C1 segment of cervical spinal cord (tissue), 14 donors: ENCODE data around the gene ATAD3A.
A peak's percentile ranks its signal among the peaks of the same experiment; 100 is the strongest.
"Not testable (repeated sequence)": the region's sequence is repeated elsewhere in the genome, so short reads cannot be mapped to it uniquely, and the experiment has no call there.

Experiments used
- DNase-seq, 14 donors: peaks; one replicate each; lab custom pipeline; 2025; lab: John Stamatoyannopoulos, UW

ATAD3A gene

DNA sequence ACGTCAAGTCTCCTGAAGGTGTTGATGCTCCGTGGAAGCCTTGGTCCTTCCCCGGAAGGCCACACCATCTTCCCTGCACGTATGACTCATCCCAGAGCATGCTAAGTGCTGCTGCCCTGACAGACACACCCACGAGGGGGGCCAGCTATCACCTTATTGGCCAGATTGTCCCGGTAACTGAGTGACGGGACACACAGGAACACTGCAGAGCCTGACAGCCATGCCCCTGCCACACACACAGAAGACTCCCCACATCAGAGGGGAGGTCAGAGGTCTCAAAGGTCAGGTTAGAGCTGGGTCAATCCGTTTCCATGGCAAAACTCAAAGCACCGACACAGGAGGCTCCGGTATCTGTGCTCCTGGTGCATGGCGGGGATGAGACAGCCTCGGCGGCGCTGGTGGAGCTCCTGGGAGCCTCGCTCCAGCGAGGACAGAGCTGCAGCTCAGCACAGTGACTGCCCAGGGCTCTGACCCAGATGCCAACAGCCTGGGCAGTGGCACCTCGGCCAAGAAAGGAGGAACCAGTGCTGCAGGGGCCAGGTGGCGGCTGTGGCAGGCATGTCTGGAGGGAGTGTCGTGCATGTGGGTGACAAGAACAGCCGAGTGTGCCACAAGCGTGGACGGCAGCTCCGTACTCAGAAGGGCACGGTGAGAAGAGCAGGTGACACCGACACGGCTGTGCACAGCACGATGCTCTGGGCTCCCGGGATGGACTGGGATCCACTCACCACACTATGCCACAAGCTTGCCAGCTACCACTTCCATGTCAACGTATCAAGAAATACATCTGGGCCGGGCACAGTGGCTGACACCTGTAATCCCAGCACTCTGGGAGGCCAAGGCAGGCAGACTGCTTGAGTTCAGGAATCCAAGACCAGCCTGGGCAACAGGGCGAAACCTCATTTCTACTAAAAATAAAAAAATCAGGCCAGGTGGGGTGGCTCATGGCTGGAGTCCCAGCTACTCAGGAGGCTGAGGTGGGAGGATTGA lies 43.3 kb downstream of the ATAD3A start:
- peak in 1 of 14 donors; percentile 60 for DNase-seq

DNA sequence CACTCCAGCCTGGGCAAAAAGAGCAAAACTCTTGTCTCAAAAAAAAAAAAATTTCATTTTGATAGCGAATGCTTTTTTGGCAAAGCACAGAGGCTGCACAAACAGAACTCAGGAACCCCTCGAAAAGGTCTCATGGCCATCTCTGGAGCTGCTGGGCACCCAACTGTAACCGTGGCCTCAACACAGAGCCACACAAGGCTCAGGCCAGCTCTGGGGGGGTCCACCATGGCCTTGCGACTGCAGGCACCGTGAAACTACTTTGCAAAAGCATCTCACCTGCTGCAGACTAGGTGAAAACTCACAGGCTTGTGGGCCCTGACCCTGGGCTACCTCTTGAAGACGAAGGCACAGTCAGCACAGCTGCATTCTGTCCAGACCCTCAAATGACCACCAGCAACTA lies 44.5 kb downstream of the ATAD3A start:
- DNase-seq, result no peak

DNA sequence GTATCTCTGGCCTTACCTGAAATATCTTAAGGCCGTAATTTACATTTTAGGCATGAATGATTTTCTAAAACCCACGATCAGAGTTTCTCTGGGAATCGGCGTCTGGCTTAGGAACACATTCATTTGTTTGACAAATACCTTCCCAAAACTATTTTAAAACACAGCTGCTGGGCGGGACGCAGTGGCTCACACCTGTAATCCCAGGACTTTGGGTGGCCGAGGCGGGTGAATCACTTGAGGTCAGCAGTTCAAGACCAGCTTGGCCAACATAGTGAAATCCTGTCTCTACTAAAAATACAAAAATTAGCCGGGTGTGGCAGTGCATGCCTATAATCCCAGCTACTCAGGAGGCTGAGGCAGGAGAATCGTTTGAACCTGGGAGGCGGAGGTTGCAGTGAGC lies 45.0 kb downstream of the ATAD3A start:
- DNase-seq, result not testable (repeated sequence)

DNA sequence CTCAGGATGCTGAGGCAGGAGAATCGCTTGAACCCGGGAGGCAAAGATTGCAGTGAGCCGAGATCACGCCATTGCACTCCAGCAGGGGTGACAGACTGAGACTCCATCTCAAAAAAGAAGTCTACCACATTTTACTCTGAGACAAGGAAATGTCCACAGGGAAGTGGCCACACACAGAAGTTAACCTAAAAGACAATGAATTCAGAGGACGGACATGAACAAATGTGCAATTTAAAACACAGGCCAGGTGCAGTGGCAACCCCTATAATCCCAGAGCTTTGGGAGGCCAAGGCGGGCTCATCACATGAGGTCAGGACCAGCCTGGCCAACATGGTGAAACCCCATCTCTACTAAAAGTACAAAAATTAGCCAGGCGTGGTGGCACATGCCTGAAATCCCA lies 45.7 kb downstream of the ATAD3A start:
- DNase-seq, result not testable (repeated sequence)

DNA sequence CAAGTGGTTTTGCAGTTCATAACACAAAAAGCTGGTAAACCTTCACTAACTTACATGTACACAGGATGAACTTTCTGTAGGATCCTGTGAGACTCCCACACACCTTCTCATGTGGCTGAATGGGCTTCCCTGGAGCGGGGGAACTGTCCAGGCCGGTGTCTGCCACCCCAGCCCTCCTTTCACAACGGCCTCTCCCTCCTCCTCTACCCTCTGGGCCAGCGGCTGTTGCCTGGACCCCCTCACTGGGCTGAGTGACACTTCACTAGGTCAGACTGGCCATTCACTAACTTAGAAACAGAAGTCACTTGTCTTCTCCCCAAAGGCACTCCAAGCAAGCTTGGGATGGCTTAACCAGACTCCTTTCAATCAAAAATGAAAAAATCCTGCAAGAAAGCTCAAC lies 46.6 kb downstream of the ATAD3A start:
- no peak for DNase-seq

DNA sequence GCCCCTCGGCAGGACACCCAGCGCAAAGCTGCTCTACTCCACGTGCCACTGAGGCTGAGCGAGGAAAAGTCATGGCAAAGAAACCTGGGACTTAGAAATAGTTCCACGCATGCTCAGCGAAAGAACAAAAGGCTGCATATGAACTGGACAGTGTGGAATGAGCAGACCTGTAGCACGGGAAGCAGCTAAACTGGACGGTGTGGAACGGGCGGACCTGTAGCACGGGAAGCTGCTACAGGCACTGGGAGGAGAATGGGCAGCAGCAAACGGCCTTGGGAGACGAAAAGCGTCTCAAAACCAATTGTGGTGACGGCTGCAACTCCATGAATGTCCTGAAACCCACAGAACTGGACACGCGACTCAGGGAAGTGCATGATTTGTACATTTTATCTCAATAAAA lies 47.1 kb downstream of the ATAD3A start:
- DNase-seq, result no peak

DNA sequence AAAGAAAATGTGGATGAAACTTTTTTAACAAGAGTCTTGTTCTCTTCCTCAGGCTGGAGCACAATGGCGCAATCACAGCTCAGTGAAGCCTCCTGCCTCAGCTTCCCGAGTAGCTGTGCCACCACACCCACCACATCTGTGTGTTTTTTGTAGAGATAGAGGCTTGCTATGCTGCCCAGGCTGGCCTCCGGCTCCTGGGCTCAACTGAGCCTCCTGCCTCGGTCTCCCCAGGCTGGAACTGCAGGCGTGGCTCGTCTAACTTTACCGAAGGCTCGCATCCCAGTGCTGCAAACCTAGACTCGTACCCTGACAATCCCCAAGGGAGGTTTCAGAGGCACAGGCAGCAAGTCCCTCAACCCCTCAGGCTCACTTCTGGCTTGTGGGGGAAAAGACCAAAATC lies 48.2 kb downstream of the ATAD3A start:
- no peak for DNase-seq

DNA sequence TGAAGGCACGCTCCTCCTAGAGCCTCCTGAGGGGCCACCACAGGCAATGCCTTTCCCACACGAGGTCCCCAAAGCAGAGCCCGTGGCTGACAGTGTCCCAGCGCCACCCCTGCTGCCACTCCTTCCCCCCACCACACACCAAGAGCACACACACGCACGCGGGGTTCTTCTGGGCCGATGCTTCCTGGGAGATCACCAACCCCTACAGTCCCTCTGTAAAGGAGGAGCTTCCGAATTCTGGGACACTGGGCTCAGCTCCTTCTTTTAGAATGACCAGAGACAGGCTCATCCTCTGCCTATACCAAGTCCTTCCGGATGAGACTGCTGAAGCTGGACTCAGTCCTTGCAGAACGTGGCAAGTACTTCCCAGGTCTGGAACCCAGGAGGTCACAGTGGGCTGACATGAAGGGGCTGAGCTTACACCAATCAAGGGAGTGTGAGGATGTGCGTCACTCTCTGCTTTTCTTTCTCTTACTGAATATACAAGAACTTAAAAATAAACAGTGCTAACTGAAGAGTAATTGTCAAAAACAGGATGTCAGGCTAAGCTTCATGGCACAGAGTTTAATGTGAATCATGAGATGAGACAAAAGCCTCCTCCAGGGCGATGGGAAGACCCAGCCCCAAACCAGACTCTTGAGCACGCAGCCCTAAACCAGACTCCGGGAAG lies 50.0 kb downstream of the ATAD3A start:
- DNase-seq, result no peak

DNA sequence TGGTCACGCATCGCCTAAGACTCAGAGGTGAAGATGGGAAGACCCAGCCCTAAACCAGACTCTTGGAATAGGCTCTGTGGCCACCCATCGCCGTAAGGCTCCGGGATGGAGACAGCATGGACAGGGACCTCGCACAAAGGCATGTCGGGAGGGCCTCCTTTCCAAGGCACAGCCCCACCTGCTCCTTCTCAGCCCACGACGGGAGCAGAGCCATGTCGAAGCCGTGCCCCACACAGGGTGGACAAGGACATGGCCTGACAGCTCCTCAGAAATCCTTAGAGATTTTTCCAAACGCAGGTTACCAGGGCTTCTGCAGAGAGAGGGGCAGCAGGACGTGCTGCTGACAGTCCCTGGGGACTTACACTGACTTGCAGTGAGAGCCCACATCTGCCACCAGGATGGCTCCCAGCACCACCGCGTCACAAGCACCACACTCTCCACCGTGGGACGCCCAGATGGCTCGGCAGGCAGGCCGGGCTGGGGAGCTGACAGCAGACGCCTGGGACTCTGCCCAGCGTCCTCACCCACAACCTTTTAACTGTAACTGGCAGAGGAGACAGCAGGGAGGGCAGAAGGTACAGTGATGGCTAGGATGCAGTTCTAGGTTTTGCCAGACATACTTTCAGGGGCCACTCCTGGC lies 50.7 kb downstream of the ATAD3A start:
- DNase-seq, result no peak

DNA sequence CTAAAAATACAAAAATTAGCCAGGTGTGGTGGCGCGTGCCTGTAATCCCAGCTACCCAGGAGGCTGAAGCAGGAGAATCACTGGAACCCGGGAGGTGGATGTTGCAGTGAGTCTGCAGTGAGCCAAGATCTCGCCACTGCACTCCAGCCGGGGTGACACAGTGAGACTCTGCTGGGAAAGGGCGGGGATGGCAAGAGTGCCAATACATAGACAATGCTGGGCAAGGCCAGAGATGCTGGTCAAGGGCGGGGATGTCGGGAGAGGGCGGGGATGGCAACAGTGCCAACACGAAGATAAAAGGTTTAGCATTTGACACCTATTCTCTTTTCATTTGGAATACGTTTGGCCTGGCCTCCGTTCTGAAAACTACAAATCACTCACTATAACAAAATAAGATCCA lies 51.7 kb downstream of the ATAD3A start:
- no peak for DNase-seq

DNA sequence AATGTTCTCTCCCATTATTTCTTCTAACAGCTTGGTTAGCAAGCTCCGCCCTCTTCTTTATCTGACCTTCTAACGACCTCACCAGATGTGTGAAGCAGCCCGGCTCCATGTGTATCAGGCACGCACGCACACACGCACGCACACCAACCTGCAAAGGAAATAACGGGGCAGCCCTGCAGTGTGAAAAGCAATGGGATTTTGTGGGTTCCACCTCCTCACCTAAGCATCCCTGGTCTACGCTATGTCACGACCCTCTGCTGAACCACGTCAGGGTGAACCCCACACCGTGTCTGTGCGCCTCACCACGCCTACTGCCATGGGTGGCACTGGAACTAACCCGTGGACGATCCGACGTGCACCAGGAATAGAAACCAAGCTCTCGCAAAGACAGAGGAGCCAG lies 52.3 kb downstream of the ATAD3A start:
- no peak for DNase-seq

DNA sequence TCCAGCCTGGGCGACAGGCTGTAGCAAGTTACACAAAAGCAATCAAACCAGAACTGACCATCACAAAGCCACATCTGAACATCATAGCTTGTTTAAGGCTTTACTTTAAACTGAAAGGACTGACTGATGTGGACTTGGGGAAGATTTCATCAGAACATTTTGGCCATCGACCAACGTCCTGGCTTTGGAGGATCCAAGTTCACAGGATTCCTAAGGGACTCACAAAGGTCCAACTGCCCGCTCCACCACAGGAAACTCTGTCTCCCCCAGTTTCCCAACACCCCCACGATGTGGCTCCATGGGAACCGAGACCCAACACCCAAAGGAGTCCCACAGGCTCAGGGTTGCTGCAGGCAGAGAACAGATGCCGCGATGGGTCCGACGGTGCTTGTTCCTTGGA lies 53.4 kb downstream of the ATAD3A start:
- DNase-seq, result no peak

DNA sequence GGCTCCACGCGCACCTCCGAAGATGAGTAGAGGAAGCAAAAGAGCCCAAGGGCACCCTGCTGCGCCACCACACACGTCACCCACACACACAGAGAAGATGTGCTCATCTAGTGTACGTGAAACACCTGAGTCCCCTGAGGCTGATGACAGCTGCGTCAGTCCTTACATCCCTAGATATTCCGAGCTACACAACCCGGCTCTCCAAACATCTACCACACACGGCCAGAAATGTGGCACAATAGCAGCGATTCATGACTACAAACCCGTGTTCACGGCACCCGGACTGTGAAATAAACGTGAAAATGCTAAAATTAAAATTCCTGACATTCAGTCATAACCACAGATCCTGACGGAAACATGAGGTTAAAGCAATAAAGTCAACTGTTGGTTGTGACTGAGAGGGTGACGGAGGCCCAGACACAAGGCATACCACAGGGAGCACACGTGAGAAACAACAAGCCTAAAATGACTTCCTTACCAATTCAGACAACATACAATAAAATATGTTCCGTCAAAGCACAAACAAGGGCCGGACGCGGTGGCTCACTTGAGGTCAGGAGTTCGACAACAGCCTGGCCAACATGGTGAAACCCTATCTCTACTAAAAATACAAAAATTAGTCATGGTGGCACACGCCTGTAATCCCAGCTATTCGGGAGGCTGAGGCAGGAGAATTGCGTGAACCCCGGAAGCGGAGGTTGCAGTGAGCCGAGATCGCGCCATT lies 55.4 kb downstream of the ATAD3A start:
- no peak for DNase-seq

DNA sequence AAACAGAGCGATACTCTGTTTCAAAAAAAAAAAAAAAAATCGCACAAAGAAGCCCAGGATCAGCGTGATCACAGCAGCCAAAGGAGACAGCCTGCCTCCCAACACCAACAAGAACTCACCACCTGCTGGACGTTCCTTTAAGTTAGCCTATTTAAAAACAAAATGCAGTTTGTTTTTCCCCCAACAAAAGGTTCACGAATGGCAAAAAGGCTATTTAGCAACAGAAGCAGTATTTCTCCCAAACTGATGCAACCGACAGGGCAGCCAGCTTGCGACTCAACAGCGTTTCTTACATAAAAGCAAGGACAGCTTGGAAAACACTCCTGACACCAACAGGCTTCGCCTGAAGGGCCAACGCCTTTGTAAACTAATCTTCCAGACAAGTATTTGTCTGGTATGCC lies 55.9 kb downstream of the ATAD3A start:
- no peak for DNase-seq

DNA sequence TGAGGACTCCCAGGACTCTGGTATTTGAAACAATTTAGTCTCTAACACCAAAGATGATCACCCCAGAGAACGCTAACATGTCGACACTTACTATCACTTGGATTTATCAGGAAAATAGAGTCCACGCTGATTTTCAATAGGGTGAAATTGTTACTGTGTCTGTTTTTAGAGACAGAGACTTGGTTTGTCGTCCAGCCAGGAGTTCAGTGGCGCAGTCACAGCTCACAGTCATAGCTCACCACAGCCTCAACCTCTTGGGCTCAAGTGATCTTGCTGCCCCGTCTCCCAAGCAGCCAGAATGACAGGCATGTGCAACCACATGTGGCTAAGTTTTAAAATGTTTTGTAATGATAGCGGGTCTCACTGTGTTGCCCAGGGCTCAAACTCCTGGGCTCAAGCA lies 57.4 kb downstream of the ATAD3A start:
- DNase-seq, result no peak

DNA sequence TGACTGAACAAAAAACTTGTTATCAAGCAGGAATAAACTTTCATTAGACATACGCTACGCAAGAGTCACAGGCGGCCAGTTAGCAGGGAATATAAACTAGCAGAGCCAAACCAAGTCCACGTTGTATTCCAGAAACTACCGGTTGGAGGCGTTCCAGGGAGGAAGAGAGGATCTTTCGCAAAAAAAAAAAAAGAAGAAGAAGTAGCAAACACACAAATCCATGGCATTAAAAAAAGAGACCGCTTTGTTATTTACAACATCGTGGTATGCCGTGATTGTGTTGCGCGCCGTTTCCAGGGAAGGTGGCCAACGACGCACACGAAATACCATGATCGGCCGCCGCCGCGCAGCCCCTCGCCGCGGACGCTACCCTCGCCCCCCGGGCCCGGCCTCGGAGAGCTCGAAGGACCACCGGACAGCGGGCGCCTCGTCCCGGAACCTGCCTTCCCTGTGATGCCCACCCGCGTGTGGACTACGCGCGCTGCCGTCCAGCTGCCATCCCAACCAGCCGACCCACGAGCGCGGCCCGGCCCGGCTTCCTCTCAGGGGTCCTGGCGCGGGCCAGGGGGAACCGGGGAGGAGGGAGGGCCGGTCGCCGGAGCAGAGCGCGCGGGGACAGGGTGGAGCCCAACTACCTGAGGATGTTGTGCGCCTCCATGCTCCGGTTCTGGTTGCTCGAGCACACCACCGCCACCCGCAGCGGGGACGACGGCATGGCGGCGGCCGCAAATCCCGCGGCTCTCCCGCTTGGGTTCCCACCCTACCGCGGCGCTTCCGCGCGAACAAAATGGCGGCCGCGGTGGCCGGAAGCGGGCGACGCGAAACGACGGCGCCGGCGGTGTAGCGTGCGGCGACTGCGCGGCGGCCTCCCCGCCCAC lies 62.1 kb downstream of the ATAD3A start:
- peak in 8 of 14 donors; percentile 67 to 89 (median 76) for DNase-seq

DNA sequence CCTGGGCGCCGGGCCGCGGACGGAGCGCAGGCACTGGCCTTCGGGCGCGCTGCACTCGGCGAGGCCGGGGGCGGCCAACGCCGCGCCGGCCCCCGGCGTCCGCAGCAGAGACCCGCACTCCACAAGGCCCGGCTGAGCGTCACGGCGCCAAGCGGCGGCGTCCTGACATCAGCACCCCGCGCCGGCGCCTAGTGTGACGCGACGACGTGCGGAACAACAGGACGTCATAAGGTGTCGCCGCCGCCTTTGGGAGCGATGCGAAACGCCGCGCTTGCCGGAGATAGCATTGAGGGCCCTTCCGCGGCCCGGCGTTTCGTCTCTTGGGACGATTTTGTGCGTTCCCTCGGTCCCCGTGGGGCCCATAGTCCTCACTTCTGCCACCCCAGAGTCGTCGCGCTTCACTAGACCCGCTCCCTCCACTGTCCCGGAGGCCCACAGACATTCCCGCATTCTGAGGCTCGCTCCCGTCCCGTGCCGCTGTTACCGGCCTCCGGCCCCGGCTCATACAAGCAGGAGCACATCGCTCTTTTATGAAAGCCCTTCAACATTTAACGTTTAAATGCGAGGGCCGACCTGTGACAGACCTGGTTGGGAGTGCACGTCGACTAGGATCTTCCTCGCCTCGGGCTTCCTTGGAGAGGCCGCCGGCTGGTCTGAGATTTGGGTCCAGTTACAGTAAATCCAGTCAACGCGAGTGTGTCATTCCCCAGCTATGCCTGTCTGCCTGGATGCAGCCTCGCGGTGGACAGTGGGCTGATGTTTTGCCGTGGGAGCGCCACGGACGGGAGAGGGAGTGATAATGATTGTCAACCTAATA lies 63.0 kb downstream of the ATAD3A start, which contains the start of gene SSU72:
Gene SSU72 (minus strand): TSS at position 143 of the 817 bp plus-strand sequence. CDS start 306 bp downstream, outside the sequence.
- peak; percentile 29 to 90 (median 78) for DNase-seq

DNA sequence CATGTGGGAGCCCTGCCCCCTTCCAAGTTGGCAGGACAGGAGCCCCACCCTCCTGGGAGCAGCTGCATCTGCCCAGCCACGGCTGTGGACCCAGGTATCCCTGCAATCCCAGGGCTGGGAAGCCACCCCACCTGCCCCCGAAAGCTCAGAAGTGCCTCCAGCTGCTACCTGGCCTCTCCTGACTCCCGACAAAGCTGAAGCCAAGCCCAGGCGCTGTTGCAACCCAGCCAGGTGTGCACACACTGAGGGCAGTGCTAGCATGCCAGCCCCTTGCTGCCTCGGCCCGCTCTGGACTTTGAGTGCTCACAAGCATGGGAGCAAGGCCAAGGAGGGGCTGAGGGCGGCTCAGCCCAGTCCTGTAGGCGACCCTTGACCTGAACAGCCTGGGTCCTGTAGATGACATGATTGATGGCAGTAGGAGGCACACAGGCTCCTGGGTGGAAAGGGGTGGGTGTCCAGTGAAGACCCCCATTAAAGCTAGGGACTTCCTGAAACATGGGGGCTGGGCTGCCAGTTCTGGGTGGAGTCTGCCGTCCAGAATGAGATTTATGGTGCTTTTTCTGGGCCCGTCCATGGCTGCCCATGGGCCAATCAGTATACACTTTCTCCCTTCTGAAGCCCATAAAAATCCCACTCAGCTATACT lies 65.5 kb downstream of the ATAD3A start:
- DNase-seq, result no peak

DNA sequence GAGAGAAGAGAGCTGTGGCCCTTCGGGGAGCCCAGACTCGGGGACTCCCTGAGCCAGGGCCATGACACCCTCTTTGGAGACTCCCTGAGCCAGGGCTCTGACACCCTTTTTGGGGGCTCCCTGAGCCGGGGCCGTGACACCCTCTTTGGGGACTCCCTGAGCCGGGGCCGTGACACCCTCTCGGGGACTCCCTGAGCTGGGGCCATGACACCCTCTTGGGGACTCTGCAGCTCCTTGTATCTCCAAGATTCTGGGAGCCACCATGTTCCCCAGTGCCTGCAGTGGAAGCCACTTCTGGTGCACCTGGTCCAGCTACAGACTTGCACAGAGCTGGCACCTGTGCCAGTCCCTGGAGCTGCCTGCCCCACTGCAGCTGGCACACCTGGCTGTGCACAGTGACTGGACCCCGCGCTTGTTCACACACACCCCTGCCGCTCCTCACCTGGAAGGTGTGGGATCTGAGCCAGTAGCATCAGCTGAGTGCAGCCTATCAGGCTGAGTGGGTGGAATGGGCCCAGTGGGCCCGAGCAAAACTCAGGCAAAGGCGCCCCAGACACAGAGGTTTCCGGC lies 66.5 kb downstream of the ATAD3A start:
- DNase-seq, result no peak
